ENCODE results near the gene PGLYRP3.

GRCh38 chr1:153341431-153341934 lies 28.7 kb upstream of the PGLYRP3 start:
- TF ChIP-seq, protein P1, sequence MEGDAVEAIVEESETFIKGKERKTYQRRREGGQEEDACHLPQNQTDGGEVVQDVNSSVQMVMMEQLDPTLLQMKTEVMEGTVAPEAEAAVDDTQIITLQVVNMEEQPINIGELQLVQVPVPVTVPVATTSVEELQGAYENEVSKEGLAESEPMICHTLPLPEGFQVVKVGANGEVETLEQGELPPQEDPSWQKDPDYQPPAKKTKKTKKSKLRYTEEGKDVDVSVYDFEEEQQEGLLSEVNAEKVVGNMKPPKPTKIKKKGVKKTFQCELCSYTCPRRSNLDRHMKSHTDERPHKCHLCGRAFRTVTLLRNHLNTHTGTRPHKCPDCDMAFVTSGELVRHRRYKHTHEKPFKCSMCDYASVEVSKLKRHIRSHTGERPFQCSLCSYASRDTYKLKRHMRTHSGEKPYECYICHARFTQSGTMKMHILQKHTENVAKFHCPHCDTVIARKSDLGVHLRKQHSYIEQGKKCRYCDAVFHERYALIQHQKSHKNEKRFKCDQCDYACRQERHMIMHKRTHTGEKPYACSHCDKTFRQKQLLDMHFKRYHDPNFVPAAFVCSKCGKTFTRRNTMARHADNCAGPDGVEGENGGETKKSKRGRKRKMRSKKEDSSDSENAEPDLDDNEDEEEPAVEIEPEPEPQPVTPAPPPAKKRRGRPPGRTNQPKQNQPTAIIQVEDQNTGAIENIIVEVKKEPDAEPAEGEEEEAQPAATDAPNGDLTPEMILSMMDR (conservative IDR thresholded peaks at IDR 0.05; ENCODE audit: low read depth, low read length) = no peak
- no peak for TF ChIP-seq EZH2 (IDR thresholded peaks at IDR 0.05; ENCODE audit: low read length, unreplicated experiment)

Measured in PC-3 (cell line).